ENCODE measurements around the gene ARMH3.

The ARMH3 gene

GRCh38 chr10:101897633-101898032, 158.3 kb downstream of the ARMH3 start:
- DNase-seq (ENCODE audit: low spot score), result no peak

DNA sequence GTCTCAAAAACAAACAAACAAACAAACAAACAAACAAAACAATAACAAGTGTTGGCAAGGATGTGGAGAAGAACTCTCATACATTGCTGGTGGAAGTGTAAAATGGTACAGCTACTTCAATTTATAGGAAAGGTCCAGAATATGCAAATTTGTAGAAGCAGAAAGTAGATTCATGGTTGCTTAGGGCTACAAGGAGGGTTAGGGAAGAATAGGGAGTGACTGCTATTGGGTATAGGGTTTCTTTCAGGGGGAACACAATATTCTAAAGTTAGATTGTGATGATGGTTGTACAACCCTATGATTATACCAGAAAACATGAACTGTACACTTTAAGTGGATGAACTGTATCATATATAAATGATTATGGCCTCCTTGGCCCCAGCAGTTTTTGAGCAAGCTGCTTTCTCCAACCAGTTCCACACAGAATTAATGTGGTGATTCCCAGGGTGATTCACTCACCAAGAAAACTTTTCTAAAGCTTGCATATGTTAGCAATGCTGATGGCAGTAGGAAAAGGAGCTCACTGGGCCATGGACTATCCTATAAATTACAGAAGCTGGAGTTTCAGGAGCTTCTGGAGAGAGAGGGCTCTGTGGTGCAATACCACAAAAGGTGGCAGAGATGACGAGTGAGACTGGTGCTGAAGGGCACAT, 159.6 kb downstream of the ARMH3 start:
- no peak for DNase-seq (ENCODE audit: low spot score)

DNA sequence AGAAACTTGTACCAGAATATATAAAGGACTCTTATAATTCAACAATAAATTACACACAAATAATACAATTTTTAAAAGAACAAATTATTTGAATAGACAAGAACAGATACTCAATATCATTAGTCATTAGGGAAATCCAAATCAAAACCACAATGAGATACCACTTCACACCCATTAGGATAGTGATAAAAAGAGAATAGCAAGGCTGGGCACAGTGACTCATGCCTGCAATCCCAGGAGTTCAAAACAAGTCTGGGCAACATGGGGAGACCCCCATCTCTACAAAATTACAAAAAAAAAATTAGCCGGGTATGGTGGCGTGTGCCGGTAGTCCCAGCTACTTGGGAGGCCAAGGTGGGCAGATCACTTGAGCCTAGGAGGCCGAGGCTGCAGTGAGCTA, 160.2 kb downstream of the ARMH3 start:
- DNase-seq (ENCODE audit: low spot score), result no peak

DNA sequence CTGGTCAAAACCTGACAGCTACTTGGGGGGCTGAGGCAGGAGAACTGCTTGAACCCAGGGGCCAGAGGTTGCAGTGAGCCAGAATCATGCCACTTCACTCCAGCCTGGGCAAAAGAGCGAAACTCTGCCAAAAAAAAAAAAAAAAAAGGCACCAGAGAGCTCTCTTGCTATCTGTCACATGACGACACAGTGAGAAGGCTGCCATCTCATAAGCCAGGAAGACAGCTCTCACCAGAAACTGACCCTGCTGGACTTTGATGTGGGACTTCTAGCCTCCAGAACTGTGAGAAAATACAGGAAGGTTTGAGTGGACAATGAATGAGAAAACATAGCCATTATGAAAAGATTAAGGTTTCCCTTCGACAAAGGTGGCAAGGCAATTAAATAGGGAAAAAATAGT, 161.2 kb downstream of the ARMH3 start:
- no peak for DNase-seq (ENCODE audit: low spot score)

GRCh38 chr10:101894266-101894665, 161.7 kb downstream of the ARMH3 start:
- DNase-seq (ENCODE audit: low spot score), result no peak

DNA sequence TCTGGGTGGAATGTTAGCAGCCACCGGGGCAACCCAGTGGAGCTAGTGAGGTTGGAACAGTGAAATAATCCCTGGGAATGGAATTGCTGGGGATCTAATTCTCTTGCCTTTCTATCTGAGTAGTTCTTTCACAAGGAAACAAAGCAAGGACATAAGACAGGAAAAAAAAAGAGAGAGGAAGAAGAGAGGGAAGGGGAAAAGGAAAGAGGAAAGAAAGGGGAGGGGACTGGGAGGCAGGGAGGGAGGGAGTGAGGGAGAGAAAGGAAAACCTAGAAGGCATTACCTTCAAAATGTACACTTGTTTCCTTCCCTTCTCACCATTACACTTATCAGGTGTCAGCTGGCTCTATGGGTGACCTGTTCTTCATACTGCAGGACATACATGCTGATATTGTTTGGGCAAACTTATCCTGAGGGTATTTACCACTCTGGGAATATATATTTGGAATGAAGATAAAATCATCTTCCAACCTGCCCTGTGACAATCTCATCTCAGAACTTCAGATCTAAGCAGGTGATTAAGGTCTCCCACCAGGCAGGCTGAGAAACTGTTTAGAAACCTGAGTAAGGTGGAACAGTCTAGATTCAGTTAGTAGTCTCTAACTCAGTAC, 162.4 kb downstream of the ARMH3 start:
- DNase-seq (ENCODE audit: low spot score), result no peak

GRCh38 chr10:101892782-101893391, 163.1 kb downstream of the ARMH3 start:
- no peak for DNase-seq (ENCODE audit: low spot score)

GRCh38 chr10:101889256-101890210, 166.4 kb downstream of the ARMH3 start:
- peak; percentile 62 for DNase-seq (ENCODE audit: low spot score)

DNA sequence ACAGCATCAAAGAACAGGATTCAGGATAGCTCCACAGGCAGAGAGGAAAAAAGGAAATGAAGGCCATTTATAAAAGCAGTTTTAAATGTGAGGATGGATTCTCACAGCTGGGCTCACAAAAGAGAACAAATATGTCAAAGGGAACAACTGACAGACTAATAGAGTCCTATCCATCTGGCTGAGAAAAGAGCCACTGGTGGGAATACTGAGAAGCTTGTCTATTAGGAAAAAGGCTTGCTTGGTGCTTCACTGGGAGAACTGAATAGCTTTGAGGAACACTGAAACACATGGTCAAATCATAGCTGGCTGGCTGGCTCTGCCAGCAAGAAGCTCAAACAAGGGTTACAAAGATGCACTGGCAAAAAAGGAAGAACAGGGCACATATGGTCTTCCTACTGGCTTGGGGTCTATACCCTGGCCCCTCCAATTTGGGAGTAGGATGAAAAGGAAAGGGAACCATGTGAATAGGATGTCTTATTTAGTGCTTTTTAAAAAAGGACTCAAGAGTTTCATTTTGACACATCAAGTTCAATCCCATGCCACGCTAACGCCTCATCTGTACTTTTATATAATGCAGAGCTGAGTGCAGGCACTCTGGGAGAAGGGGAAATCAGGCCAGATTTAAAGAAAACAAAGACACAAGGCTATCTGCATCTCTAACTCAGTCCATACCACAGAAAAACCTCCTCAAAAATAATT, 167.6 kb downstream of the ARMH3 start:
- no peak for DNase-seq (ENCODE audit: low spot score)

- DNase-seq (ENCODE audit: low spot score), result no peak
Measured at GRCh38 chr10:101887775-101888174, 168.2 kb downstream of the ARMH3 start.

- DNase-seq (ENCODE audit: low spot score), result no peak
Measured at GRCh38 chr10:101886521-101887312, 169.3 kb downstream of the ARMH3 start.

GRCh38 chr10:101881036-101881774, 174.8 kb downstream of the ARMH3 start:
- DNase-seq (ENCODE audit: low spot score), result no peak

DNA sequence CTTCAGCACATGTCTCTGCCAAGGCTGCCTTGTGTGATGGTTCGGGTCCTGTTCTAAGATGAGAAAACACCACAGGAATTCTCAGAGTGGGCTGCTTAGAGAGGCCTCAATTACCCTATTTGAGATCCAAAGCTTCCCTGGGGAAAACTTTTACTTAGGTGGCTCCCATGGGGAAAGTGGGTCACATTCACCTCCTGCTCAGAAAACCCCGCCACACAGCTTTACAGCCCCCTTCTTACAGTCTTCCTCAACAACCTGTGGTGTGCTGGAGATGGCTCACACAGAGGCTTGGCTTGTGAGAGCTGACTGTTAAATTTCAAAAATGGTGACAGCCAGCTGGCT, 175.8 kb downstream of the ARMH3 start:
- no peak for DNase-seq (ENCODE audit: low spot score)

DNA sequence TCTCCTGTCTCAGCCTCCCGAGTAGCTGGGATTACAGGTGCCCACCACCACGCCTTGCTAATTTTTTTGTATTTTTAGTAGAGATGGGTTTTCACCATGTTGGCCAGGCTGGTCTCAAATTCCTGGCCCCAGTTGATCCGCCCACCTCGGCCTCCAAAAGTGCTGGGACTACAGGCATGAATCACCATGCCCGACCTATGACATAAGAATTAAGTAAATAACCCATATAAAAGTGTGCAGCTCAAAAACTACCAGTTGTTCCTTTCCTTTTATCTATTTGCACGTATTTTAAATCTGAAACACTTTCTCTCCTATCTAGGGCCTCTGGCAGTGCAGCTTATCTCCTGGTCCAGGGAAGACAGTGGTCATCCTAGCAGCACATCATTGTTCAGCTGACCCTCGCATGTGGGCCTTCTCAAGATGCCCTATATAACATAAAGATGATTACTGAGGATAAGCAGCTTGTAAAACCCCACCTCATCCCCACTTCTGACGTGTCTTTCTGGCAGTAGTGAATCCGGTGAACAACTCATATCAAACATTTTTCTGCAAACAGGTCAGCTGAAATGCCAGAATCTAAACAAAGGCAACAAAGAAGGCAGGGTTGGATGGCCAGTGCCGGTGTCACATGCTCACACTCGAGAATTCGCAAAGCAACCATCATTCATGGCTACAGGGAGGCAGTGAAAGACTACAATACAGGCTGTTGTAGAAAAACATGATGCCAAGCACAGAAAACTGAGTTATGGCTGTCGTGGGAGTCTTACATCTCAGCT, 176.3 kb downstream of the ARMH3 start:
- no peak for DNase-seq (ENCODE audit: low spot score)

DNA sequence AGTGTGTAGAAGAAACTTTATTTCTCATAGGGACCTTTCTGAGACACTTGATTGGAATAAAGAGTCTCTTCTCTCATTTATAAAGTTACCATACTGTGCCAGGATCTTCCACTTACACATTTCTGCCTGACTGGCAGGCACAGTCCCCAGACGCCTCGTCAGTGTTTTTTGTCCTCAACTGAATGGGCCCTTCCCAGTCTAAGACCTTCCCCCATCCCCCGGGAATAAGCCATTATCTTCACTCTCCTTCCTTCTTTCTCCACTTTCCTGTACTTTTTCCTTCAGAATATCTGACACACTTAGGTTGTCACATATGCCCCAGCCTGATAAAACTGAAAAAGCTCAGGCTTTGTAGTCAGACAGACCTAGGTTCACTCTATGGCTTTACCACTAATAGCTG, 177.1 kb downstream of the ARMH3 start:
- DNase-seq (ENCODE audit: low spot score), result no peak

- DNase-seq (ENCODE audit: low spot score), result no peak
Measured at GRCh38 chr10:101875068-101875688, 180.8 kb downstream of the ARMH3 start.

DNA sequence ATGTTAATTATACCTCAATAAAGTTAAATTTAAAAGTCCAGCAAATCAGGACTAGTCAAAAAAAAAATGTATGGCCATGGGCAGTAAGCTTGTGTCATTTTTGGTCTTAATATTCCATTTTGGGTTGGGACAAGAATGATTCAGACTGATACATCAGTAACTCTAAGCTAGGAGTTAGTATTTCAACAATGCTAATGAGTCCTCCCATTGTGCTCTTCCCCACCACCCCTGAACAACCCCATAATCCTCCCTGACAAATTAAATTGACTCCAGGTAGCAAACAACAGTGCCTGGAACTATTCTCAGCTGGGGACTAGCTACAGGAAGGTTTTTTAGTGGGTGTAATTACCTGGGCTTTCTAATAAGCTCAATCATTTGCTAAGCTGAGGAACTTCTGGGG, 181.7 kb downstream of the ARMH3 start:
- DNase-seq (ENCODE audit: low spot score), result no peak

- no peak for DNase-seq (ENCODE audit: low spot score)
Measured at GRCh38 chr10:101867931-101868330, 188.0 kb downstream of the ARMH3 start.

- DNase-seq (ENCODE audit: low spot score), result no peak
Measured at GRCh38 chr10:101859530-101859929, 196.4 kb downstream of the ARMH3 start.
